Ishikawa (cell line): ENCODE measurements around the gene IWS1.

Source experiments
- CEBPB ChIP-seq: IDR thresholded peaks from 2 replicates; pipeline ENCODE4 v1.6.1; 2012
- EGR1 ChIP-seq: IDR thresholded peaks from 2 replicates; pipeline ENCODE4 v1.6.1; 2012
- EP300 ChIP-seq: IDR thresholded peaks from 2 replicates; pipeline ENCODE4 v1.6.1; 2012; ENCODE audit warnings: borderline replicate concordance
- FOXM1 ChIP-seq: IDR thresholded peaks from 2 replicates; pipeline ENCODE4 v1.6.1; 2012; ENCODE audit warnings: low read depth, borderline replicate concordance
- MAX ChIP-seq: IDR thresholded peaks from 2 replicates; pipeline ENCODE4 v1.6.1; 2012
- NFIC ChIP-seq: IDR thresholded peaks from 2 replicates; pipeline ENCODE4 v1.6.1; 2012
- RAD21 ChIP-seq: IDR thresholded peaks from 2 replicates; pipeline ENCODE4 v1.6.1; 2012; ENCODE audit warnings: low read depth
- REST ChIP-seq: IDR thresholded peaks from 2 replicates; pipeline ENCODE4 v1.6.1; 2012; ENCODE audit warnings: low read depth, mild to moderate bottlenecking
- TAF1 ChIP-seq: IDR thresholded peaks from 2 replicates; pipeline ENCODE4 v1.6.1; 2012; ENCODE audit warnings: low read depth, mild to moderate bottlenecking
- YY1 ChIP-seq: IDR thresholded peaks from 2 replicates; pipeline ENCODE4 v1.6.1; 2012; ENCODE audit warnings: low read depth

GRCh38 chr2:127431408-127432023 is 94.8 kb downstream of the IWS1 start:
- no peak for TF ChIP-seq CEBPB
- no peak for TF ChIP-seq NFIC
- no peak for TF ChIP-seq YY1
- TF ChIP-seq FOXM1, result no peak
- no peak for TF ChIP-seq TAF1
- TF ChIP-seq MAX, result no peak
- no peak for TF ChIP-seq EGR1
- no peak for TF ChIP-seq RAD21
- no peak for TF ChIP-seq EP300
- no peak for TF ChIP-seq REST
